GM18867 (cell line): ENCODE measurements around the gene CPNE2.
"Not testable (repeated sequence)": the region's sequence is repeated elsewhere in the genome, so short reads cannot be mapped to it uniquely, and the experiment has no call there.

Source experiments
- ATAC-seq: cut with Tn5 transposase; IDR thresholded peaks from one replicate; pipeline ENCODE4 v1.9.1; 2021; ENCODE audit warnings: mild to moderate bottlenecking, moderate library complexity; ENCODE audit not compliant: unreplicated experiment

CPNE2 gene

DNA sequence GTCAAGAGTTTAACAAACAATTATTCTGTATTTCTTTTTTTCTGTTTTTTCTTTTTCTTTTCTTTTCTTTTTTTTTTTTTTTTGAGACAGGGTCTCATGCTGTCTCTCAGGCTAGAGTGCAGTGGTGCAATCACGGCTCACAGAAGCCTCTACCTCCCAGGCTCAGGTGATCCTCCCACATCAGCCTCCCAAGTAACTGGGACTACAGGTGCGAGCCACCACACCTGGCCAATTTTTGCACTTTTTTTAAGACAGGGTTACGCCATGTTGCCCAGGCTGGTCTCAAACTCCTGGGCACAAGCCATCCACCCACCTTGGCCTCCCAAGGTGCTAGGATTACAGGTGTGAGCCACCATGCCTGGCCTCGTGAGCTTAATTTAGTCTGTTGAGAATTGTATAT, 97.1 kb downstream of the CPNE2 start:
- ATAC-seq = not testable (repeated sequence)

- ATAC-seq = no peak
These were observed 97.8 kb downstream of the CPNE2 start for GRCh38 chr16:57190136-57190535.

GRCh38 chr16:57191056-57191571, 98.7 kb downstream of the CPNE2 start:
- no peak for ATAC-seq

DNA sequence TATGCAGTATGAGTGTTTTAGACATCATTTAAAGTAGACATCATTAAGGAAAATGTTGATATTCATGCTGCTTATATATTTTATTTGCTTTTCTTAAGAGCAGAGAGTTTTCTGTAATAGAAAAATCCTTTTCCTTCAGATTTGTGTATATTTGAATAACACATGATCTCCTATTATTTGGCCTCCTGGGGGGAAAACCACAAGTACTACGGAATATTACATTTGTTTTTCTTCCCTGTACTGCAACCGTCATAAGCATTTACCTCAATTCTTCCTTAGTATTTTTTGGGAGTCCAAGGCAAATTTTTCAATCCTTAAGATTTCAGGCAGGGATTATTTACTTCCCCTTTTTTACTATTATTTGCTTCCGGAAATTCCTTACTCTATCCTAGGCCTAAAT, 99.8 kb downstream of the CPNE2 start:
- ATAC-seq = no peak

DNA sequence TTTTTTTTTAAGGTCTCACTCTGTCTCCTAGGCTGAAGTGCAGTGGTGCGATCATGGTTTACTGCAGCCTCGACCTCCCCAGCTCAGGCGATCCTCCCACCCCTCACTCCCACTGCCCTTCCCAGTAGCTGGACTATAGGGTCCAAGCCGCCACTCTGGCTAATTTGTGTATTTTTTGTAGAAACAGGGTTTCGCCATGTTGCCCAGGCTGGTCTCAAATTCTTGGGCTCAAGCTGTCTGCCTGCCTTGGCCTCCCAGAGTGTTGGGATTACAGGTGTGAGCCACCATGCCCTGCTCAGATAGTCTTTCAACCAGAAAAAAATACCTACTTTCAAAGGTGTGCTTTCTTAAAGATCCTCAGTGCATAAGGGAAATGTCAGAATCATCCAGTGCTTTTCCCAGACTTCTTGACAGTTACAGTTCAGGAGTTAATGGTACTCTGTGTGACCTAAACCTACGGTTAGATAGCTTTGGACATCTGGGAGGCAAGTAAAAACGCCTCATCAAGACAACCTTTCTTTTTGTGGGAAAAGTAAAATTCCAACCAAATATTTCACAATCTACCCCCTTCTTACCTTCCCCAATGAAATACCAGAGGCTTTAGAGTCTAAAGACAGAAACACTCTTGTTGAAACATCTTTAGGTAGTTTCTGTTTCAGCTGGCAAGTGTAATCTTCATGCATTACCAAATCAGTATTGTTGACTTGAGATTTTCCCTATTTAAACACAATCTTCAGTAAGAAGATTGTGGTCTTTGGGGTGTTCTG, 100.5 kb downstream of the CPNE2 start:
- ATAC-seq = no peak

DNA sequence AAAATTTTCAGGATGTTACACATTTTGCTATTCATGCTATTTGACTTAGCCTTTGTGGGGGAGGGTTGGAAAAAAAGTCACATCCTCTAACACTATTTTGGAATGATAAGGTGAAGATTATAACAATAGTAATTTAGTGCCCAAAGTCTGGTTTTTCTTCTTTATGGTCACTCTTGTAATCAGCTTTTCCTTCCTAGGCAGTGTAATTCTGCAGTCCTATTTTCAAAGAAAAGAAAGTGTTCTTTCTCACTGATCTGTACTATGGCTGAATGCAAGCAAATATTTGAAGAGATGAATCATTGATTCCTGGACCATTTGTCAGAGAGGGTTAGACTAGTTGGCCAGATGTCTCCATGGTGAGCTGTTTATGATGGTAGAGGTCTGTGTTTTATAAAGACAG, 102.1 kb downstream of the CPNE2 start:
- ATAC-seq = no peak

DNA sequence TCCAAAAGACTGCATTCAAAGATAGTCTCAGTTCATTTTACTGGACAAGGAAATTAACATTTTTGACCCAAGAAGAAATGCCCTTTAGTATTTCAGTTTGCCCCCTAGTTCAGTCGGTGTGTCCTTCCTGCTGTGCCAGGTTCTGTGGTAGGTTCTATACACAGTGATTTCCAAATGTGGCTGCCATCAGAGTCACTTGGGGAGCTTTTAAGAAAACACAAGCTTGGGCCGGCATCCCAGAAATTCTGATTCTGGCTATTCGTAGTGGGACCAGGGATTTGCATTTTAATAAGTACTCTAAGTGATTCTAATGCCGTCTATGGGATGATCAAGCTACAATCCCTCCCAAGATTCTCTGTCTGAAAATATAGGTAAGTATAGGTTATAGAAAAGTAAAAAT, 103.9 kb downstream of the CPNE2 start:
- no peak for ATAC-seq

DNA sequence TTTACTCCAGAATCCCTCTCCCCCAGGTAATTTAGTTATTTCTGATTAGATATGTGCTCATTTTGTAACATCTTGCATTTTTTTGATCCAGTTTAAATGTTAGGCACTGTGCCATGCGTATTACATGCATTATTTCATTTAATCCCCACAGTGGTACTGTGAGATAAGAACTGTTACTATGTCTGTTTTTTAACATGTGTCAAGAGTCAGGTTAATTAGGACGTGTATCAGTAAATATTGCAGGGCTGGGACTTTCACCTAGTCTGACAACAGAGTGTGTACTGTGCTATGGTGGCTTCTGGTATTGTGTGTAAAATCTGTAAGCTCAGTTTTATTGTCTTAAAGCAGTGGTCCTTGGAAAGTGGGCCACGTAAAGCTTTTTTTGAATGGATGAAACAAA, 104.4 kb downstream of the CPNE2 start:
- ATAC-seq = no peak
